GM21423 (cell line): ENCODE data around the gene WDR89.
A peak's percentile ranks its signal among the peaks of the same experiment; 100 is the strongest.
"Not testable (repeated sequence)": the region's sequence is repeated elsewhere in the genome, so short reads cannot be mapped to it uniquely, and the experiment has no call there.

Experiments used
- ATAC-seq: cut with Tn5 transposase; IDR thresholded peaks from one replicate; pipeline ENCODE4 v1.9.1; 2021; ENCODE audit warnings: mild to moderate bottlenecking, moderate library complexity; ENCODE audit not compliant: unreplicated experiment

WDR89 gene

GRCh38 chr14:63654936-63655335, 13.3 kb upstream of the WDR89 start:
- no peak for ATAC-seq

- ATAC-seq: no peak
Observed at GRCh38 chr14:63654346-63654745, 12.7 kb upstream of the WDR89 start.

- no peak for ATAC-seq
Observed at GRCh38 chr14:63652406-63652805, 10.7 kb upstream of the WDR89 start.

GRCh38 chr14:63650256-63650952, 8.7 kb upstream of the WDR89 start:
- ATAC-seq: peak; percentile 77

GRCh38 chr14:63647696-63648410, 6.2 kb upstream of the WDR89 start:
- no peak for ATAC-seq

GRCh38 chr14:63644741-63645140, 3.1 kb upstream of the WDR89 start:
- ATAC-seq: no peak

- ATAC-seq: no peak
Observed at GRCh38 chr14:63642656-63643382, 1.1 kb upstream of the WDR89 start.

- ATAC-seq: peak; percentile 58
Observed at GRCh38 chr14:63642229-63642611, 549 bp upstream of the WDR89 start.

- ATAC-seq: no peak
Observed at GRCh38 chr14:63638493-63638892, 3.2 kb downstream of the WDR89 start.

- not testable (repeated sequence) for ATAC-seq
Observed at GRCh38 chr14:63636094-63636635, 5.5 kb downstream of the WDR89 start.

GRCh38 chr14:63633801-63634200, 7.9 kb downstream of the WDR89 start:
- no peak for ATAC-seq

GRCh38 chr14:63632932-63633514, 8.6 kb downstream of the WDR89 start:
- no peak for ATAC-seq

GRCh38 chr14:63624701-63625100, 17.0 kb downstream of the WDR89 start:
- ATAC-seq: no peak

- ATAC-seq: no peak
Observed at GRCh38 chr14:63624203-63624602, 17.5 kb downstream of the WDR89 start.

- not testable (repeated sequence) for ATAC-seq
Observed at GRCh38 chr14:63621975-63622374, 19.7 kb downstream of the WDR89 start.

GRCh38 chr14:63616015-63616414, 25.7 kb downstream of the WDR89 start:
- ATAC-seq: no peak

- no peak for ATAC-seq
Observed at GRCh38 chr14:63614679-63615363, 26.9 kb downstream of the WDR89 start.

- no peak for ATAC-seq
Observed at GRCh38 chr14:63611078-63611477, 30.6 kb downstream of the WDR89 start.

- no peak for ATAC-seq
Observed at GRCh38 chr14:63605041-63605532, 36.6 kb downstream of the WDR89 start.

GRCh38 chr14:63604626-63605025, 37.0 kb downstream of the WDR89 start:
- no peak for ATAC-seq
